Measurements from ENCODE around the gene TREH.
"Not testable (repeated sequence)": the region's sequence is repeated elsewhere in the genome, so short reads cannot be mapped to it uniquely, and the experiment has no call there.

Gene TREH

GRCh38 chr11:118618115-118618990 is 61.1 kb downstream of the TREH start:
- no peak overlapping the region for H3K4me3 ChIP-seq (ENCODE audit: low read depth, low read length)
- DNase-seq (ENCODE audit: low read depth) = no peak
- TF ChIP-seq CTCF (IDR thresholded peaks at IDR 0.05; ENCODE audit: low read depth, low read length) (no peak), POLR2A (IDR thresholded peaks at IDR 0.05; ENCODE audit: extremely low read depth, insufficient read length) (no peak), MAX (IDR thresholded peaks at IDR 0.05; ENCODE audit: low read depth, low read length) (no peak), MYC (IDR thresholded peaks at IDR 0.05; ENCODE audit: low read depth, low read length) (no peak)

- no peak for TF ChIP-seq CTCF (IDR thresholded peaks at IDR 0.05; ENCODE audit: low read depth, low read length)
- no peak for TF ChIP-seq MAX (IDR thresholded peaks at IDR 0.05; ENCODE audit: low read depth, low read length)
- TF ChIP-seq POLR2A (IDR thresholded peaks at IDR 0.05; ENCODE audit: extremely low read depth, insufficient read length) = no peak
- no peak for TF ChIP-seq MYC (IDR thresholded peaks at IDR 0.05; ENCODE audit: low read depth, low read length)
- DNase-seq (ENCODE audit: low read depth) = no peak
- H3K4me3 ChIP-seq (ENCODE audit: low read depth, low read length) = no peak overlapping the region
Observed at GRCh38 chr11:118615976-118616371, 63.5 kb downstream of the TREH start.

- no peak overlapping the region for H3K4me3 ChIP-seq (ENCODE audit: low read depth, low read length)
- TF ChIP-seq MAX (IDR thresholded peaks at IDR 0.05; ENCODE audit: low read depth, low read length) (no peak), CTCF (IDR thresholded peaks at IDR 0.05; ENCODE audit: low read depth, low read length) (no peak), POLR2A (IDR thresholded peaks at IDR 0.05; ENCODE audit: extremely low read depth, insufficient read length) (no peak), MYC (IDR thresholded peaks at IDR 0.05; ENCODE audit: low read depth, low read length) (no peak)
- no peak for DNase-seq (ENCODE audit: low read depth)
Observed at GRCh38 chr11:118615282-118615975, 64.0 kb downstream of the TREH start.

- no peak for DNase-seq (ENCODE audit: low read depth)
- TF ChIP-seq MAX (IDR thresholded peaks at IDR 0.05; ENCODE audit: low read depth, low read length) (no peak), POLR2A (IDR thresholded peaks at IDR 0.05; ENCODE audit: extremely low read depth, insufficient read length) (no peak), MYC (IDR thresholded peaks at IDR 0.05; ENCODE audit: low read depth, low read length) (no peak), CTCF (IDR thresholded peaks at IDR 0.05; ENCODE audit: low read depth, low read length) (no peak)
- H3K4me3 ChIP-seq (ENCODE audit: low read depth, low read length) = no peak overlapping the region
Observed at GRCh38 chr11:118614511-118614910, 64.9 kb downstream of the TREH start.

- no peak for TF ChIP-seq MAX (IDR thresholded peaks at IDR 0.05; ENCODE audit: low read depth, low read length)
- TF ChIP-seq MYC (IDR thresholded peaks at IDR 0.05; ENCODE audit: low read depth, low read length) = no peak
- TF ChIP-seq CTCF (IDR thresholded peaks at IDR 0.05; ENCODE audit: low read depth, low read length) = no peak
- no peak for TF ChIP-seq POLR2A (IDR thresholded peaks at IDR 0.05; ENCODE audit: extremely low read depth, insufficient read length)
- no peak for DNase-seq (ENCODE audit: low read depth)
- no peak overlapping the region for H3K4me3 ChIP-seq (ENCODE audit: low read depth, low read length)
Observed at GRCh38 chr11:118612378-118612777, 67.1 kb downstream of the TREH start.

GRCh38 chr11:118611433-118611795 is 68.0 kb downstream of the TREH start:
- not testable (repeated sequence) for DNase-seq (ENCODE audit: low read depth); H3K4me3 ChIP-seq (ENCODE audit: low read depth, low read length)

Measured in NB4 (cell line).